Suppressor macrophage treated with lipopolysaccharide for 1 hour (primary cell): ENCODE data around the gene DDRGK1.
"Not testable (repeated sequence)": the region's sequence is repeated elsewhere in the genome, so short reads cannot be mapped to it uniquely, and the experiment has no call there.

ENCODE experiments used
- DNase-seq, 3 donors: peaks; one replicate each; pipeline ENCODE4 v3.0.0-alpha.2; 2020 to 2022

Gene DDRGK1

GRCh38 chr20:3210346-3210745 lies 5.9 kb upstream of the DDRGK1 start:
- no peak for DNase-seq

DNA sequence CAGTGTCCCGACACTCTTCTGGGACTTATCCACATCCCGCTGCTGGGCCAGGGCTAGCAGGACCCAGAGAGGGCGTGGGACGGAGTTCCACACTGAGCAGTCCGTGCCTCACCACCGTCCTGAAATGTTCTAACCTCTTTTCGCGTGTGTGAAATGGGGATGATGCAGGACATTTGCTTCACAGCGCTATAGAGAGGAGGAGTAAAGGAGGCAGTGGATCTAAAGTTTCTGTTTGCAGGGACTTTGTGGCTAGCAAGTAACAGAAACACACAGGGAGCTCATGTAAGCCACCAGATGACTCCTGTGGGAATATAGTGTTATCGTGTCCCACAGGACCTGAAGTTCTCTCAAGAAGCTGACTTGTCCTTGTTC lies 5.5 kb upstream of the DDRGK1 start:
- DNase-seq, result peak; percentile 38 to 58 (median 45)

- peak; percentile 68 to 72 (median 68) for DNase-seq
Observed at GRCh38 chr20:3209257-3209945, 4.9 kb upstream of the DDRGK1 start, which contains the start of gene ITPA. Gene ITPA, plus strand, starts transcription at chr20:3209498. Its CDS starts 54 bp downstream, at chr20:3209552.

DNA sequence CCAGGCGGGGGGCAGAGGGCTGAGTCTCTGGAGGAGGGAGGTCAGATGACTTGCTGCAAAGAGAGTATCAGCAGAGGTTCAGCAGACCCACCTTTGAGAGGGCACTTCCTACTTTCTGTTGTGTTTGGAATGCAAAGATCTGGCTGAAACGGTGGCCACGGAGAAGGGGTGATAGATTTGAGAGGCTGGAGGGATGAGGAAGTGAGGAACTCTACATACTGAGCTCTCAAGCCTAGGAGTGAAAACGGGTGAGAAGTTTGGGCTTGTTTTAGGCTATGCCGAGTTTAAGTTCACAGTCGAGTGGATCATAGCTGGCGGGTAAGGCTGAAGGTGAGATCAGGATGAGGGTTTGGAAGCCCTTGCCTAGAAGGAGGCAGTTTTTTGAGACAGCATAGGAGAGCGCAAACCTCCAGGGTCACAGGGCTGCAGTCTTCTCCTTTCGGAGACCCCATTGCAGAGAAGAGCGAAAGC lies 4.3 kb upstream of the DDRGK1 start:
- peak; percentile 22 to 39 (median 28) for DNase-seq

DNA sequence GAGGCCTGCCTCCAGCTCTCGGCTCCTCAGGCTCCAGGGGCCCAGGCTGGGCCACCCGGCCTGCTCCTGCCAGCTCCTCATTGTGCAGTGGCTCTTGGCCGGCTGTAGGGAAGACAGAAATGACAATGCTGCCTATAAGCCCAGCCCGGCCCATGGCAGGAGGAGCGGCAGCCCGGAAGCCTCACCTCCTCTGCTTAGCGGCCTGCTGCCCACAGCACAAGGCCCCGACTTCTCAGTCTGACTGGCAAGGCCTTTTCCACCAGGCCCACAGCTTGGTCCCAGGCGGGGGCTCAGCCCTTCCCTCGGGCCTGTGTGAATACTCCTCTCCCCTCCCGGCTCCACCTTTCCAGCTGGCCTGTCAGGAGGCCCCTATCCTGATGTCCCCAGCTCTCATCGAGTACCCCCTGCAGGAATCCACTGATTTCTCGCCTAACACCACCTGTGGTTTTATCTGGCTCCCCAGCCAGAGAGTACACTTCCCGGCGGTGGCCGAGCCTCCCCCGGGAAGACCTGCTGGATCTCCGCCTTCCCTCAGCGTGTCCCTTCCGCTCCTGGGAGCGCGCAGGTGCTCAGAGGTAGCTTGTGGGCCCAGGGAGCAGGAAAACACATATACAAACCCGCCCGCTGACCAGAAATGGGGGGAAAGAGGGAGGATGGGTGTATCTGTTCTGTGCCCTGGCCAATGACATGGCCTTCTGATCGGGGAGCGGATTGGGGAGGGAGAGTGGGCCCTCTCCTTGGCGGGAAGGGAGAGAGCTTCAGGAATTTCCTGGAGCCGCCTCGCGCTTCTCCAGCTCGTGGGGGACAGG lies 963 bp downstream of the DDRGK1 start:
- DNase-seq, result peak in 2 of 3 donors; percentile 8 to 28

DNA sequence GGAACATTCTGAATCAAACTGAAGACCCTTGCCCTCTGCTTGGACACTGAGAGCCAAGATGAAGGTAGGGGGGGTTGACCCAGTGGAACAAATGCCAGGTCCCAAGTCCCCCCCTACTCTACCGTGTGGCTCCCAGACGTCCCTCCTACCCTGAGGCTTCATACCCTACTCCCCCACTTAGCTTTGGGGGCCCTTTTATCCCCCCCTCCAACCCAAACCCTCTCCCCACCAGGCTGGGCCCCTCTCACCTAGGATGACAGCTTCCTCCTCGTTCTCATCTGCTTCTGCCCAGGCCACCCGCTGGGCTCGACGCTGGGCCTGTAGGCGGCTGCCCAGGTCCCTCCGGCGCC lies 1.5 kb downstream of the DDRGK1 start:
- no peak for DNase-seq

DNA sequence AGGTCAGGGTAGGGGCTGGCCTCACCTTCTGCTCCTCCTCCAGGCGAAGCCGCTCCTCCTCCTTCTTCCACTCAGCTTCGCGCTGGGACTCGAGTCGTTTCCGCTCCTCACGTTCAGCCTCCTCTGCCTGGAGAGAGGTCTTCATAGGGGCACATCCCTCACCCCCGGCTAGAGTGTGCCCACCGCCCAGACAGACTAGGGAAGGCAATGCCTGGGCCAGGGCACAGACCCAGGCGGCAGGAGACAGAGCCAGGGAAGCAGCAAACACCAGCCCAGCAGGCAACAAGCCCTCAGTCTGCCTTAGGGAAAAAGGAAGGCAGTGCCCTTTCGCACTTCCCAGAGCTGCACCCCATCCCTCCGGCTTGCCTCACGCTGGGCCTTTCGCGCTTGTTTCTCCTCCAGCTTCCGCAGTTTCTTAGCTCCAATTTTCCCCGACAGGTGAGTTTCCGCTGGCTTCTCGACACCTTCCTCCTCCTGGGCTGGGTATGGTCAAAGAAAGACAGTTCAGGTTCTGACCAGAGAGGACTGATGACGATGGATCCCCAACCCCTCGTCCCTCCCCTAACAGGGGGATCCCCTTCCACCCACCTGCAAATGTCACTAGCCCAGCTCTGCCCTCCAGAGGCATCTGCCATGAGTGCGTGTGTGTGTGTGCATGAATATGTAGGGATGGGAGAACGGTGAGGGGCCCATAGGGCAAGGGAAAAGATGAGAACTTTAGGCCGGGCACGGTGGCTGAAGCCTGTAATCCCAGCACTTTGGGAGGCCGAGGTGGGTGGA lies 4.3 kb downstream of the DDRGK1 start:
- no peak for DNase-seq

GRCh38 chr20:3199206-3199605 lies 5.3 kb downstream of the DDRGK1 start:
- no peak for DNase-seq

DNA sequence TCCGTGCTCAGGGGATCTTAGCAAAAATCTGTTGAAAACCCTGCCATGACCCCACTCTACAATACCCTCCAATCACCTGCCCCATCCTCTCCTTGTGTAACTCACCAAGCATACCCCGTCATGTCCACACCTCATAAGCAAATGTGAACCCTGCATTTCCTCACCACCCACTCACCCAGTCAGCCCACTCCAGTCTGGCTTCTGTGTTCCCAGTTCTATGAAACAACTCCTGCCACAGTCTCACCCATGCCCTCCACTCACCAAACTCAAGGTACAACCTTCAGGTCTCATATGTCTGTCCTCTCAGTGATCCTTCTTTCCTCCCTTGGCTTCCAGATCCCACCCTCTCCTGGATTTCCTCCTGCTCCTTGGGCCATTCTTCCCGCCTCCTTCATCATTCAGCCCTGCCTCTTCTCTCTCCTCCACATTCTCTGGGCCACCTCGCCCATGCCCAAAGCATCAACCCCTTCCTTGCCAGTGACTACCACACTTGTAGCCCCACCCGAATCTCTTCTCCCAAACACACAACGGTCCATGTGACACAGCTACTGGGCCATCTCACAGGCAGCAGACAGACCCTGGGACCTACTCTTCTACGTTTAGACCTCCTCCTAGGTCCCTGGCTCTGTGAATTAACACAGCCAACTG lies 8.8 kb downstream of the DDRGK1 start:
- peak in 1 of 3 donors; percentile 29 for DNase-seq

DNA sequence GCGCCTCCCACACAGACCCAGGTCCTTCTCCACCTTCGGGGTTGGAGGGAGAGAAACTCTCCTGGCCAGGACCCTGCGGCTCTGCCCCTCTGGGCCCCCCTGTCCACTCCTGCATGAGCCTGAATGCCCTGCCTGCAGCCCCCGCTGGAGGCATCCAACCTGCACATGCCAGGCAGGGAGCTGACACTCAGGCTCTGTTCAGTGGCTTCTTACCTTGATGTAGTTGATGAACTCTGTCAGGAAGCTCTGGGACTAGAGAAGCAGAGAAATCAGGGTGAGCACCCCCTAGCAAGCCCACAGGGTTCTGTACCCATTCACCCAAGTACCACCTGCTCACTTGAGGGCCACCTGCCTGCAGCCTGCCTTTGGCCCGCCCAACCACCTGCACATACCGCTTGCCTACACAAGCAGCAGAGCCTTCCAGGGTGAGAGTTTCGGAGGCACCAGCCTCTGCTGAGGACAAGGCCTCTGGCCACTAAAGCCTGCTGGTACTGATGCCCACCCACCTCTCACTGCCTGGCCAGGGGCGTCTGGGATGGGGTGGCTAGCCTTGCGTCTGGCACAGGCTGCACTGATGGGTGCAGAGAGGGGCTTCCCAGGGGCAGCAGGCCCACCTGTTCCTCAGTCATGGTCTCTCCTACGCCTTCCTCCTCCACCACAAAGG lies 9.7 kb downstream of the DDRGK1 start:
- no peak for DNase-seq

- no peak for DNase-seq
Observed at GRCh38 chr20:3193806-3194616, 10.5 kb downstream of the DDRGK1 start.

DNA sequence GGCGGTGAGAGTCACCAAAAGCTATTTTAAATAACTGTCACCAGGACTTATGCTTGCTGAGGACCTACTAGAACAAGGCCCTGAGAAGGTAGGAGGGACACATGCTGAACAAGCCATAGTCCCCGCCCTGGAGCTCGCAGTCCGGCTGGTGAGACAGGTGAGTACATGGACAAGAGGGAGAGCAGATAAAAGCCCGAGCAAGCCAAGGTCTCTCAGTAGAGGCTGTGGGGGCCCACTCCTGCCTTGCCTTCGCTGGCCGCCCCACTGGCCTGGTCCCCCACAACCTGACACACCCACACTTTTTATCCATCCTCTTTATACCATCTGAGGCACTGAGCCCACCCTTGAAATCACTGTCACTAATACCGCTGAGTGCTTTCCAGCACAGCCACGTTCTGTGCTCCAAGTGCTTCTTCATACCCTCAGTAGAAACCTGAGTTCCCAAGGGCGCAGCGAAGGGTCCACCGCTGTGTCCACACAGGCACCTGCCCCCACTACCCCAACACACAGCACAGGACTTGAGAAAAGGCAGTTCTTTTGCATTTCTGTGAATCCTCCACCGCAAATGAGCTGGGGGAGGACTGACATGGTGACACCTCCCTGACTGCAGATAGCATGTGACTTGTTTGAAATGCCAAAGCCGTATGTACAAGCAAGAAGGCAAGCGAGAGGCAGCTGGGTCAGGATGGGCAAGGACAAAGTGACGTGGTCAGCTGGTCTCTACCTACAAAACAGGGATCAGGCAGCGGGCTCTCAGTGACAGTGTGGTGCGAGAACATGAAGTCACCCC lies 12.1 kb downstream of the DDRGK1 start:
- no peak for DNase-seq

GRCh38 chr20:3190681-3191111 lies 13.8 kb downstream of the DDRGK1 start:
- DNase-seq, result no peak

GRCh38 chr20:3189561-3190131 lies 14.8 kb downstream of the DDRGK1 start:
- DNase-seq, result no peak

- DNase-seq, result no peak
Observed at GRCh38 chr20:3188823-3189413, 15.6 kb downstream of the DDRGK1 start.

DNA sequence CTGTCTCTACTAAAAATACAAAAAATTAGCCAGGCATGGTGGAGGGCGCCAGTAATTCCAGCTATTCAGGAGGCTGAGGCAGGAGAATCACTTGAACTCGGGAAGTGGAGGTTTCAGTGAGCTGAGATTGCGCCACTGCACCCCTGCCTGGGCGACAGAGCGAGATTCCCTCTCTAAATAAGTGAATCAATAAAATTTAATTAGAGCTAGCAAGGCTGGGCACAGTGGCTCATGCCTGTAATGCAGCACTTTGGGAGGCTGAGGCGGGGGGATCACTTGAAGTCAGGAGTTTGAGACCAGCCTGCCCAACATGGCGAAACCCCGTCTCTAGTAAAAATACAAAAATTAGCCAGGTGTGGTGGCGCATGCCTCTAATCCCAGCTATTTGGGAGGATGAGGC lies 16.6 kb downstream of the DDRGK1 start:
- not testable (repeated sequence) for DNase-seq

GRCh38 chr20:3183896-3184612 lies 20.4 kb downstream of the DDRGK1 start:
- DNase-seq, result no peak

- DNase-seq, result not testable (repeated sequence)
Observed at GRCh38 chr20:3182429-3182828, 22.1 kb downstream of the DDRGK1 start.

- no peak for DNase-seq
Observed at GRCh38 chr20:3181270-3181669, 23.2 kb downstream of the DDRGK1 start.
